K562 (cell line): ENCODE measurements around the gene TRAF5.

ENCODE experiments used
- BDP1 ChIP-seq: IDR thresholded peaks from 3 replicates; pipeline ENCODE4 v1.6.1; 2011; ENCODE audit not compliant: insufficient read length, insufficient read depth
- BMI1 ChIP-seq: fragments of 150-350 bp; IDR thresholded peaks from 2 replicates; pipeline ENCODE4 v1.6.1; 2014; ENCODE audit warnings: low read length
- ELF1 ChIP-seq: fragments of 200-800 bp; sonication (Bioruptor generic); IDR thresholded peaks from 2 replicates; pipeline ENCODE4 v1.6.1; 2016; ENCODE audit warnings: missing genetic modification characterization, missing compliant biosample characterization
- FOXK2 ChIP-seq, 2 experiments: fragments of 450-650 bp; IDR thresholded peaks in 1 of 2; conservative IDR thresholded peaks in 1 of 2; 2 replicates each; pipeline ENCODE4 v1.6.1; 2016; ENCODE audit warnings: low read depth in 2 of 2, mild to moderate bottlenecking in 1 of 2
- GTF3C2 ChIP-seq: IDR thresholded peaks from 3 replicates; pipeline ENCODE4 v1.6.1; 2011; ENCODE audit warnings: borderline replicate concordance, mild to moderate bottlenecking, moderate library complexity; ENCODE audit not compliant: insufficient read length; ENCODE audit errors: extremely low read depth
- JUN ChIP-seq, 2 experiments: sonication (generic) in 1 of 2; formaldehyde crosslinking in 1 of 2; IDR thresholded peaks; 2 replicates each; pipeline versions ENCODE4 v1.6.1 to v1.8.0; 2012 to 2022; ENCODE audit warnings: borderline replicate concordance in 2 of 2, mild to moderate bottlenecking in 2 of 2, improper control_type of control experiment in 1 of 2, low read depth in 1 of 2, low read length in 1 of 2, missing genetic modification reagents in 1 of 2
- POU5F1 ChIP-seq: fragments of 150-350 bp; IDR thresholded peaks from 2 replicates; pipeline ENCODE4 v1.6.1; 2014; ENCODE audit warnings: borderline replicate concordance, low read length, low read depth, mild to moderate bottlenecking; ENCODE audit not compliant: partially characterized antibody
- TAF9B ChIP-seq: fragments of 450-650 bp; IDR thresholded peaks from 2 replicates; pipeline ENCODE4 v1.6.1; 2018; ENCODE audit warnings: mild to moderate bottlenecking; ENCODE audit not compliant: partially characterized antibody
- TOE1 ChIP-seq, 2 experiments: fragments of 450-650 bp in 1 of 2; sonication (generic) in 1 of 2; formaldehyde crosslinking in 1 of 2; IDR thresholded peaks; 2 replicates each; pipeline versions ENCODE4 v1.7.1 to v1.8.0; 2016 to 2022; ENCODE audit warnings: borderline replicate concordance in 2 of 2, mild to moderate bottlenecking in 2 of 2, antibody characterized with exemption in 1 of 2, inconsistent platforms in 1 of 2, low read depth in 1 of 2, missing genetic modification reagents in 1 of 2, moderate library complexity in 1 of 2
- ZFX ChIP-seq: sonication (generic); formaldehyde crosslinking; IDR thresholded peaks from 2 replicates; pipeline ENCODE4 v1.8.0; 2022; ENCODE audit warnings: mild to moderate bottlenecking, missing genetic modification reagents, moderate library complexity

GRCh38 chr1:211326528-211327345 is at the start of gene TRAF5:
- TF ChIP-seq TAF9B, result no peak
- TF ChIP-seq ZFX, result peak; percentile 50
- TF ChIP-seq BDP1, result no peak
- no peak for TF ChIP-seq ELF1 (tag)
- TF ChIP-seq JUN (IDR thresholded peaks at IDR 0.05; ENCODE audit: borderline replicate concordance, low read depth, low read length), result no peak
- no peak for TF ChIP-seq JUN (CRISPR knock-in tag; IDR thresholded peaks at IDR 0.05; ENCODE audit: borderline replicate concordance)
- no peak for TF ChIP-seq TOE1 (IDR thresholded peaks at IDR 0.05; ENCODE audit: borderline replicate concordance)
- no peak for TF ChIP-seq TOE1 (CRISPR knock-in tag; IDR thresholded peaks at IDR 0.05; ENCODE audit: borderline replicate concordance, low read depth)
- TF ChIP-seq GTF3C2, result no peak
- TF ChIP-seq POU5F1, result no peak
- TF ChIP-seq BMI1, result no peak
- peak; percentile 48 to 53; a peak in 2 of 4 replicates for TF ChIP-seq FOXK2 (conservative IDR thresholded peaks at IDR 0.05 in 1 of 2, IDR thresholded peaks at IDR 0.05 in 1 of 2; ENCODE audit: low read depth in 2 of 2)
